Measurements from ENCODE around the gene RTKN. TPM values are rescaled to one million over a fixed set of nuclear protein-coding genes. Genes with fewer than 3 reads are reported as not detected.

The RTKN gene
- total and polyA plus RNA-seq, 10 of the 15 experiments (the other 5 are each of a cell fraction or from before 2014, with no cell fraction given), result 0.50 to 12.3 (median 5.4) TPM

DNA sequence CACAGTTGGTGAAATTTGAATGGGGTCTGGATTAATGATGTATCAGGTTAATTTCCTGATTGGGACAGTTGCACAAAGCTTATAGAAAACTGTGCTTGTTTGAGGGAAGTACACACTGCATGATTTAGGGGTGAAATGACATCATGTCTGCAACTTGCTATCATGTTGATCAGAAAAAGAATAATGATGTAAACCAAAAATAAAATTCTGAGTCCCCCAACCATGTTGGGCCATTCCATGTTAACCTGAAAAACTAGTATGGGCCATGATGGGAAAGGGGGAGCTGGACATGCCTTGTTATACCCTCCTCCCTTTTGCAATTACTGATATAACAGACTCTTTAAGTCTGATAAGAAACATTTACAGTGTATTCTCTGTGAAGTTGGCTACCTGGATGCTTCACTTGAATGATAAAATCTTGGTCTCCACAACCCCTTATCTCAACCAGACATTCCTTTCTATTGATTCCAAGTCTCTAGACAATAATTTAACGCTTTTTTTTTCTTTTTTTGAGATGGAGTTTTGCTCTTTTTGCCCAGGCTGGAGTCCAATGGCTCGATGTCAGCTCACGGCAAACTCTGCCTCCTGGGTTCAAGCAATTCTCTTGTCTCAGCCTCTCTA, 8.9 kb upstream of the RTKN start:
- H3K27ac ChIP-seq (ENCODE audit: control insufficient read depth, insufficient read depth), result no peak overlapping the region
- no peak overlapping the region for H3K4me3 ChIP-seq
- H3K36me3 ChIP-seq (ENCODE audit: control insufficient read depth in 2 of 2, insufficient read depth in 2 of 2, low read length in 1 of 2), result no peaks in the 10 kb centered on the region
- H3K9ac ChIP-seq (ENCODE audit: control insufficient read depth, insufficient read depth, low read length), result no peak overlapping the region
- H3K9me3 ChIP-seq (replicated peaks; ENCODE audit: control insufficient read depth, insufficient read depth, low read length), result no peaks in the 10 kb centered on the region
- intact Hi-C loops (cut with micrococcal nuclease; ENCODE audit: unreplicated experiment), result no loop called here
- ATAC-seq (no peak), DNase-seq (ENCODE audit: low read depth, low spot score) (no peak), FAIRE-seq (no peak)
- ChIA-PET POLR2A (interaction anchor here (1.2 kb wide), 1 partner anchor 11 kb away, joined by 4 read pairs; no protein-coding TSS in a partner anchor), SMC1A (ENCODE audit: uncharacterized antibody, unreplicated experiment) (no interaction called here), CTCF (interaction anchor here (0.6 to 1.0 kb wide), 2 partner anchors 49 to 1196 kb away, joined by 3 read pairs; no protein-coding TSS in a partner anchor), RAD21 (ENCODE audit: unreplicated experiment) (interaction anchor here (1.1 kb wide), 1 partner anchor 11 kb away, joined by 5 read pairs; no protein-coding TSS in a partner anchor)
- no peak overlapping the region for H2AFZ ChIP-seq (ENCODE audit: control insufficient read depth, low read depth, low read length)
- TF ChIP-seq, protein P1, sequence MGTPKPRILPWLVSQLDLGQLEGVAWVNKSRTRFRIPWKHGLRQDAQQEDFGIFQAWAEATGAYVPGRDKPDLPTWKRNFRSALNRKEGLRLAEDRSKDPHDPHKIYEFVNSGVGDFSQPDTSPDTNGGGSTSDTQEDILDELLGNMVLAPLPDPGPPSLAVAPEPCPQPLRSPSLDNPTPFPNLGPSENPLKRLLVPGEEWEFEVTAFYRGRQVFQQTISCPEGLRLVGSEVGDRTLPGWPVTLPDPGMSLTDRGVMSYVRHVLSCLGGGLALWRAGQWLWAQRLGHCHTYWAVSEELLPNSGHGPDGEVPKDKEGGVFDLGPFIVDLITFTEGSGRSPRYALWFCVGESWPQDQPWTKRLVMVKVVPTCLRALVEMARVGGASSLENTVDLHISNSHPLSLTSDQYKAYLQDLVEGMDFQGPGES (IDR thresholded peaks at IDR 0.05), result no peak
- no peak for TF ChIP-seq ZNF622 (IDR thresholded peaks at IDR 0.05)
- no peak for TF ChIP-seq JUNB (IDR thresholded peaks at IDR 0.05)
- no peak for TF ChIP-seq HCFC1 (IDR thresholded peaks at IDR 0.05; ENCODE audit: low read length)
- TF ChIP-seq RAD51 (IDR thresholded peaks at IDR 0.05), result no peak
- TF ChIP-seq, protein P2, sequence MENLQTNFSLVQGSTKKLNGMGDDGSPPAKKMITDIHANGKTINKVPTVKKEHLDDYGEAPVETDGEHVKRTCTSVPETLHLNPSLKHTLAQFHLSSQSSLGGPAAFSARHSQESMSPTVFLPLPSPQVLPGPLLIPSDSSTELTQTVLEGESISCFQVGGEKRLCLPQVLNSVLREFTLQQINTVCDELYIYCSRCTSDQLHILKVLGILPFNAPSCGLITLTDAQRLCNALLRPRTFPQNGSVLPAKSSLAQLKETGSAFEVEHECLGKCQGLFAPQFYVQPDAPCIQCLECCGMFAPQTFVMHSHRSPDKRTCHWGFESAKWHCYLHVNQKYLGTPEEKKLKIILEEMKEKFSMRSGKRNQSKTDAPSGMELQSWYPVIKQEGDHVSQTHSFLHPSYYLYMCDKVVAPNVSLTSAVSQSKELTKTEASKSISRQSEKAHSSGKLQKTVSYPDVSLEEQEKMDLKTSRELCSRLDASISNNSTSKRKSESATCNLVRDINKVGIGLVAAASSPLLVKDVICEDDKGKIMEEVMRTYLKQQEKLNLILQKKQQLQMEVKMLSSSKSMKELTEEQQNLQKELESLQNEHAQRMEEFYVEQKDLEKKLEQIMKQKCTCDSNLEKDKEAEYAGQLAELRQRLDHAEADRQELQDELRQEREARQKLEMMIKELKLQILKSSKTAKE (IDR thresholded peaks at IDR 0.05; ENCODE audit: low read depth, poor library complexity, severe bottlenecking), result no peak
- TF ChIP-seq CREB1 (IDR thresholded peaks at IDR 0.05; ENCODE audit: low read depth), result no peak
- TF ChIP-seq STAT1 (conservative IDR thresholded peaks at IDR 0.05), result no peak
- TF ChIP-seq BACH1 (IDR thresholded peaks at IDR 0.05; ENCODE audit: borderline replicate concordance), result no peak
- no peak for TF ChIP-seq MEF2B (IDR thresholded peaks at IDR 0.05; ENCODE audit: partially characterized antibody, poor library complexity, severe bottlenecking)
- TF ChIP-seq MTA2 (IDR thresholded peaks at IDR 0.05; ENCODE audit: low read depth), result no peak
- TF ChIP-seq, protein P3, sequence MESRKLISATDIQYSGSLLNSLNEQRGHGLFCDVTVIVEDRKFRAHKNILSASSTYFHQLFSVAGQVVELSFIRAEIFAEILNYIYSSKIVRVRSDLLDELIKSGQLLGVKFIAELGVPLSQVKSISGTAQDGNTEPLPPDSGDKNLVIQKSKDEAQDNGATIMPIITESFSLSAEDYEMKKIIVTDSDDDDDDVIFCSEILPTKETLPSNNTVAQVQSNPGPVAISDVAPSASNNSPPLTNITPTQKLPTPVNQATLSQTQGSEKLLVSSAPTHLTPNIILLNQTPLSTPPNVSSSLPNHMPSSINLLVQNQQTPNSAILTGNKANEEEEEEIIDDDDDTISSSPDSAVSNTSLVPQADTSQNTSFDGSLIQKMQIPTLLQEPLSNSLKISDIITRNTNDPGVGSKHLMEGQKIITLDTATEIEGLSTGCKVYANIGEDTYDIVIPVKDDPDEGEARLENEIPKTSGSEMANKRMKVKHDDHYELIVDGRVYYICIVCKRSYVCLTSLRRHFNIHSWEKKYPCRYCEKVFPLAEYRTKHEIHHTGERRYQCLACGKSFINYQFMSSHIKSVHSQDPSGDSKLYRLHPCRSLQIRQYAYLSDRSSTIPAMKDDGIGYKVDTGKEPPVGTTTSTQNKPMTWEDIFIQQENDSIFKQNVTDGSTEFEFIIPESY (IDR thresholded peaks at IDR 0.05), result no peak
- no peak for TF ChIP-seq NFXL1 (IDR thresholded peaks at IDR 0.05; ENCODE audit: borderline replicate concordance)
- TF ChIP-seq SREBF2 (IDR thresholded peaks at IDR 0.05; ENCODE audit: low read length), result no peak
- TF ChIP-seq NFYA (IDR thresholded peaks at IDR 0.05; ENCODE audit: borderline replicate concordance, low read depth, low read length), result no peak
- H3K4me1 ChIP-seq (ENCODE audit: control insufficient read depth, insufficient read depth, low read length), result peaks cover 3% of the 10 kb centered on the region
- H3K4me2 ChIP-seq (ENCODE audit: control insufficient read depth, insufficient read depth), result no peak overlapping the region
- no peaks in the 10 kb centered on the region for H4K20me1 ChIP-seq (ENCODE audit: control insufficient read depth, insufficient read depth)
- BruUV-seq (replicated peaks), result no TSS peak
- peaks cover 7% of the 10 kb centered on the region for H3K79me2 ChIP-seq (ENCODE audit: control insufficient read depth, insufficient read depth, low read length)
- 67% methylated on average over 3 of the region's 3 CpGs for WGBS (ENCODE audit: insufficient coverage, insufficient replicate concordance, low lambda C conversion rate, missing lambda C conversion rate)
- in situ Hi-C loops (cut with MboI), result no loop called here
- H3K27me3 ChIP-seq (replicated peaks in 1 of 2; ENCODE audit: control insufficient read depth in 2 of 2, insufficient read depth in 2 of 2, low read length in 1 of 2), result no peaks in the 10 kb centered on the region
